M059J (cell line): ENCODE measurements around the gene SIRT4. TPM values are rescaled to one million over a fixed set of nuclear protein-coding genes. Genes with fewer than 3 reads are reported as not detected.

Experiments
- total RNA-seq: library from RNA; depleted of rRNA; stranded (reverse); fragments of >200 nt; shearing (Covaris generic); gene quantifications from 2 replicates; pipeline ENCODE4 v1.2.3, GENCODE V29; 2014; rRNA removed

SIRT4 gene
- total RNA-seq, 1 experiment from 2014 or later, result 2.2 TPM

Other genes starting within 250 kb of the SIRT4 start
- 19.9 and 28.6 TPM in 2 replicates for gene RAB35, start 185.6 kb upstream of the SIRT4 start, total RNA-seq
- gene GCN1, start 107.6 kb upstream of the SIRT4 start, total RNA-seq, result 29.3 and 61.8 TPM in 2 replicates
- gene RPLP0, start 101.2 kb upstream of the SIRT4 start, total RNA-seq, result 1,663 and 2,281 TPM in 2 replicates
- 77.5 and 110 TPM in 2 replicates for gene PXN, start 36.6 kb upstream of the SIRT4 start, total RNA-seq
- under 0.01 TPM in 1 of 2 replicates, not detected in the other for gene RNU4-2, start 10.4 kb upstream of the SIRT4 start, total RNA-seq
- gene RNU4-1, start 9.1 kb upstream of the SIRT4 start, total RNA-seq, result under 0.01 TPM in 1 of 2 replicates, not detected in the other
- gene PLA2G1B, start 25.5 kb downstream of the SIRT4 start, total RNA-seq, result not detected in 2 replicates
- not detected in 2 replicates for gene MSI1, start 66.8 kb downstream of the SIRT4 start, total RNA-seq
- gene COX6A1, start 135.8 kb downstream of the SIRT4 start, total RNA-seq, result 479 and 510 TPM in 2 replicates
- gene TRIAP1, start 144.1 kb downstream of the SIRT4 start, total RNA-seq, result 27.8 and 29.9 TPM in 2 replicates
- 12.6 and 22.3 TPM in 2 replicates for gene GATC, start 144.1 kb downstream of the SIRT4 start, total RNA-seq
- gene SRSF9, start 167.4 kb downstream of the SIRT4 start, total RNA-seq, result 197 and 267 TPM in 2 replicates
- 529 and 605 TPM in 2 replicates for gene DYNLL1, start 193.8 kb downstream of the SIRT4 start, total RNA-seq
- 34.4 and 39.3 TPM in 2 replicates for gene COQ5, start 226.8 kb downstream of the SIRT4 start, total RNA-seq
- 94.1 and 135 TPM in 2 replicates for gene RNF10, start 232.0 kb downstream of the SIRT4 start, total RNA-seq